ENCODE measurements around the gene RCAN2. TPM values are rescaled to one million over a fixed set of nuclear protein-coding genes. Genes with fewer than 3 reads are reported as not detected.

The RCAN2 gene
- total RNA-seq, 2 experiments from 2014 or later, result not detected

DNA sequence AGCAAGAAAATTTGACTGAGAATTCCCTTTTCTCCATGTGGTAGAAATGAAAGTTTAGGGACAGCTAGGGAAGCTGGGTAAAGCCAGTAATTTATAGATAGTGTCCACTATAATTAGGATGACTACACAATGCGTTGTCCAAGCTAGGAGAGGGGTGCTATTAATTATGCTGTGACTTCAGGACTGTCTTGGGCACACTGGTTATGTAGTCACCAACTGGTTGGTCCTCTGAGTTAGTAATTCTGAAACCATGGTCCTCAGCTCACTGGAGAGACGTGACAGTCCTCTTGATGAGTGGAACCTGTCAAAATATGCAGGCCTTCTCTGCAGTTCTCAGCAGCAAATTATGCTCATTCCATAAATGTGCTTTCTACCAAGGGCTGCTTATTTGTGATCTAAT lies 225.9 kb downstream of the RCAN2 start:
- Histone ChIP-seq H3K36me3 (ENCODE audit: insufficient read depth, low read length) (no peaks in the 10 kb centered on the region), H2AFZ (ENCODE audit: low read length) (no peak overlapping the region), H3K79me2 (ENCODE audit: insufficient read depth, low read depth, low read length) (no peaks in the 10 kb centered on the region), H3K4me3 (ENCODE audit: low read depth, low read length, poor library complexity, severe bottlenecking) (no peak overlapping the region), H3K9me2 (ENCODE audit: insufficient read depth, low read length) (no peaks in the 10 kb centered on the region), H3K4me1 (ENCODE audit: insufficient read depth, low read length, poor library complexity, severe bottlenecking) (no peaks in the 10 kb centered on the region), H3K9me3 (ENCODE audit: low read length) (no peaks in the 10 kb centered on the region), H4K20me1 (ENCODE audit: insufficient read depth, low read length) (no peaks in the 10 kb centered on the region), H3K27ac (ENCODE audit: low read depth, low read length, poor library complexity, severe bottlenecking) (no peak overlapping the region), H3K4me2 (ENCODE audit: low read length) (no peak overlapping the region)
- ChIA-PET POLR2A (no interaction called here), CTCF (ENCODE audit: unreplicated experiment) (no interaction called here)
- DNase-seq (ENCODE audit: low spot score), result no peak
- no TSS peak for BruUV-seq (replicated peaks)
- intact Hi-C loops (cut with micrococcal nuclease; ENCODE audit: unreplicated experiment), result no loop called here
- no peak for TF ChIP-seq EZH2phosphoT487 (IDR thresholded peaks at IDR 0.05; ENCODE audit: borderline replicate concordance, low read depth, low read length)
- TF ChIP-seq, protein P1, sequence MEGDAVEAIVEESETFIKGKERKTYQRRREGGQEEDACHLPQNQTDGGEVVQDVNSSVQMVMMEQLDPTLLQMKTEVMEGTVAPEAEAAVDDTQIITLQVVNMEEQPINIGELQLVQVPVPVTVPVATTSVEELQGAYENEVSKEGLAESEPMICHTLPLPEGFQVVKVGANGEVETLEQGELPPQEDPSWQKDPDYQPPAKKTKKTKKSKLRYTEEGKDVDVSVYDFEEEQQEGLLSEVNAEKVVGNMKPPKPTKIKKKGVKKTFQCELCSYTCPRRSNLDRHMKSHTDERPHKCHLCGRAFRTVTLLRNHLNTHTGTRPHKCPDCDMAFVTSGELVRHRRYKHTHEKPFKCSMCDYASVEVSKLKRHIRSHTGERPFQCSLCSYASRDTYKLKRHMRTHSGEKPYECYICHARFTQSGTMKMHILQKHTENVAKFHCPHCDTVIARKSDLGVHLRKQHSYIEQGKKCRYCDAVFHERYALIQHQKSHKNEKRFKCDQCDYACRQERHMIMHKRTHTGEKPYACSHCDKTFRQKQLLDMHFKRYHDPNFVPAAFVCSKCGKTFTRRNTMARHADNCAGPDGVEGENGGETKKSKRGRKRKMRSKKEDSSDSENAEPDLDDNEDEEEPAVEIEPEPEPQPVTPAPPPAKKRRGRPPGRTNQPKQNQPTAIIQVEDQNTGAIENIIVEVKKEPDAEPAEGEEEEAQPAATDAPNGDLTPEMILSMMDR (conservative IDR thresholded peaks at IDR 0.05; ENCODE audit: low read length), result no peak

DNA sequence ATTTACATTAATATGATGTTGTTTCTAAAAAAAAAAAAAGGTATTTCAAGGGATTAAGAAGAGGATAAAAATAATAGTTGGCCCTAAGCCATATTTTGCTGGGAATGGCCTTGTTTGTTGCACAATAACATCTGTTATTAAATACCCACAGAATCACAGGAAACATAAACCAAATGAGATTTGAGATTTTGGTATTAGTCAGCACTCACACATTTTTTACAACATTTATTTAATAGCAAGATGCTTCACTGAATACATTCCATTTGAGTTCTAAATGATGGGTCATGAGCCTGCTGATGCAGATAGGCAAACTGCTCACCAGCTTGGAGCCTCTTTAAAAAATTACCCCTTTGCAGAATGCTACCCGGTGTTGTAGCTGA lies 227.6 kb downstream of the RCAN2 start:
- H3K27ac ChIP-seq (ENCODE audit: low read depth, low read length, poor library complexity, severe bottlenecking), result no peak overlapping the region
- no peak for DNase-seq (ENCODE audit: low spot score)
- no peaks in the 10 kb centered on the region for H3K4me1 ChIP-seq (ENCODE audit: insufficient read depth, low read length, poor library complexity, severe bottlenecking)
- TF ChIP-seq, protein P1 (conservative IDR thresholded peaks at IDR 0.05; ENCODE audit: low read length), result no peak
- no peak for TF ChIP-seq EZH2phosphoT487 (IDR thresholded peaks at IDR 0.05; ENCODE audit: borderline replicate concordance, low read depth, low read length)
- no peak overlapping the region for H3K4me3 ChIP-seq (ENCODE audit: low read depth, low read length, poor library complexity, severe bottlenecking)
- CTCF ChIA-PET (ENCODE audit: unreplicated experiment), result no interaction called here
- H2AFZ ChIP-seq (ENCODE audit: low read length), result no peak overlapping the region
- H3K36me3 ChIP-seq (ENCODE audit: insufficient read depth, low read length), result no peaks in the 10 kb centered on the region
- no peak overlapping the region for H3K4me2 ChIP-seq (ENCODE audit: low read length)
- no peaks in the 10 kb centered on the region for H4K20me1 ChIP-seq (ENCODE audit: insufficient read depth, low read length)
- no peaks in the 10 kb centered on the region for H3K9me2 ChIP-seq (ENCODE audit: insufficient read depth, low read length)
- H3K79me2 ChIP-seq (ENCODE audit: insufficient read depth, low read depth, low read length), result no peaks in the 10 kb centered on the region
- BruUV-seq (replicated peaks), result no TSS peak
- intact Hi-C loops (cut with micrococcal nuclease; ENCODE audit: unreplicated experiment), result no loop called here
- POLR2A ChIA-PET, result interaction anchor here (0.6 to 1.6 kb wide), 3 partner anchors 13 to 1846 kb away, joined by 3 read pairs; no protein-coding TSS in a partner anchor
- no peaks in the 10 kb centered on the region for H3K9me3 ChIP-seq (ENCODE audit: low read length)

DNA sequence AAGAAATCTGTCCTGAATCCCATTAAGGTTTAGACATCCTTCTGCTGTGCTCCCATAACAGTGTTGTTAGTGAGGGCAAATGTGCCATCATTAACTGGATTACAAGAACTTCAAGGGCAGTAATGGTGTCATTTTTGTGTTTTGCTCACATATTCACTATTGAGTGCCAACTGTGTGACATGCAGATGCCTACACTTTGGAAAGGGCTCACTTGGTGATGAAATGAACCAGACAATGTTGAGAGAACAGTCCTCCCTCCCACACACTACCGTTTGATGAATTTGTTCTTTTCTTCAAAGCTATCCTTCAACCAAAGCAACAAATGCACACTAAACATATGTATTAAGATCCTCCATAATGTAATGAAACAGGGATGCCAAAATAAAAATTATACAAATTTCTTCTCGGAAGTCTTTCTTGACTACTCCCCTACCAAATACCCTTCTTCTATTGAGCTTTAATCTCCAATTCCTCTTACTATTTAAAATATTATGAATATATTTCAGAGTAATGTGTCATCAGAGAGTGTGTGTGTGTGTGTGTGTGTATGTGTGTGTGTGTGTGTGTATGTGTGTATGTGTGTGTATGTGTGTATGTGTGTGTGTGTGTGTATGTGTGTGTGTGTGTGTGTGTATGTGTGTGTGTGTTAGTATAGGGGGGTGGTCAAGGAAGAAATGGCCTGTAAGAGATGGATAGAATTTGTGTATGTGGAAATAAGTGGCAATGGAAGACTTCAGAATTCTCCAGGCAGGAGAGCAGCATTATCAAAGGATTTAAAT lies 228.1 kb downstream of the RCAN2 start:
- no peak for DNase-seq (ENCODE audit: low spot score)
- H3K9me2 ChIP-seq (ENCODE audit: insufficient read depth, low read length), result no peaks in the 10 kb centered on the region
- H2AFZ ChIP-seq (ENCODE audit: low read length), result no peak overlapping the region
- no peaks in the 10 kb centered on the region for H3K9me3 ChIP-seq (ENCODE audit: low read length)
- ChIA-PET POLR2A (interaction anchor here (0.6 to 1.6 kb wide), 3 partner anchors 13 to 1589 kb away, joined by 3 read pairs; no protein-coding TSS in a partner anchor), CTCF (ENCODE audit: unreplicated experiment) (no interaction called here)
- intact Hi-C loops (cut with micrococcal nuclease; ENCODE audit: unreplicated experiment), result no loop called here
- H3K27ac ChIP-seq (ENCODE audit: low read depth, low read length, poor library complexity, severe bottlenecking), result no peak overlapping the region
- H3K4me2 ChIP-seq (ENCODE audit: low read length), result no peak overlapping the region
- TF ChIP-seq EZH2phosphoT487 (IDR thresholded peaks at IDR 0.05; ENCODE audit: borderline replicate concordance, low read depth, low read length), result no peak
- TF ChIP-seq, protein P1 (conservative IDR thresholded peaks at IDR 0.05; ENCODE audit: low read length), result no peak
- no peaks in the 10 kb centered on the region for H3K4me1 ChIP-seq (ENCODE audit: insufficient read depth, low read length, poor library complexity, severe bottlenecking)
- BruUV-seq (replicated peaks), result no TSS peak
- H3K36me3 ChIP-seq (ENCODE audit: insufficient read depth, low read length), result no peaks in the 10 kb centered on the region
- H4K20me1 ChIP-seq (ENCODE audit: insufficient read depth, low read length), result no peaks in the 10 kb centered on the region
- H3K4me3 ChIP-seq (ENCODE audit: low read depth, low read length, poor library complexity, severe bottlenecking), result no peak overlapping the region
- no peaks in the 10 kb centered on the region for H3K79me2 ChIP-seq (ENCODE audit: insufficient read depth, low read depth, low read length)

Measured in OCI-LY7 (cell line).